LoVo (cell line): ENCODE measurements around the gene TNNT1.
A peak's percentile ranks its signal among the peaks of the same experiment; 100 is the strongest.

Experiments used
- DNase-seq: peaks from one replicate; pipeline ENCODE4 v3.0.0-alpha.2; 2016; ENCODE audit warnings: low spot score

The TNNT1 gene

GRCh38 chr19:55088543-55089341 is 60.3 kb downstream of the TNNT1 start:
- DNase-seq, result peak; percentile 22

GRCh38 chr19:55088021-55088451 is 61.0 kb downstream of the TNNT1 start:
- DNase-seq, result no peak

- DNase-seq, result no peak
These were observed 61.5 kb downstream of the TNNT1 start for GRCh38 chr19:55087542-55087901.

GRCh38 chr19:55086730-55087541 is 62.1 kb downstream of the TNNT1 start:
- no peak for DNase-seq

GRCh38 chr19:55085923-55086715 is 62.9 kb downstream of the TNNT1 start:
- no peak for DNase-seq

- DNase-seq, result no peak
These were observed 64.6 kb downstream of the TNNT1 start for GRCh38 chr19:55084416-55084815.

- DNase-seq, result no peak
These were observed 65.8 kb downstream of the TNNT1 start for GRCh38 chr19:55083004-55083850.
